ENCODE results near the gene USP21. TPM values are rescaled to one million over a fixed set of nuclear protein-coding genes. Genes with fewer than 3 reads are reported as not detected.

USP21 gene
- total RNA-seq, 1 experiment from 2014 or later: 41.9 TPM

- intact Hi-C loops (cut with micrococcal nuclease; ENCODE audit: unreplicated experiment): no loop called here
- in situ Hi-C loops (cut with HindIII; ENCODE audit: low pct_unique_long_range_greater_than_20kb, low sequenced_read_pairs): loop anchor here (25.0 kb wide), 1 partner anchor 173 kb away; no protein-coding TSS in a partner anchor
- CTCF ChIA-PET: no interaction called here
Observed at GRCh38 chr1:161214369-161214768, 55.1 kb downstream of the USP21 start.

GRCh38 chr1:161215076-161215475 lies 55.8 kb downstream of the USP21 start, which contains the start of gene FCER1G:
Gene FCER1G, plus strand, starts transcription at chr1:161215295. Its CDS starts 27 bp downstream, at chr1:161215322.
- intact Hi-C loops (cut with micrococcal nuclease; ENCODE audit: unreplicated experiment) (no loop called here), in situ Hi-C loops (cut with HindIII; ENCODE audit: low pct_unique_long_range_greater_than_20kb, low sequenced_read_pairs) (loop anchor here (25.0 kb wide), 1 partner anchor 172 kb away; no protein-coding TSS in a partner anchor)
- peaks cover 14% of the 10 kb centered on the region for H3K36me3 ChIP-seq (ENCODE audit: control insufficient read depth, insufficient read depth, low read length)
- TF ChIP-seq REST (IDR thresholded peaks at IDR 0.05; ENCODE audit: insufficient read depth in 1 of 2, low read depth in 2 of 2, low read length in 1 of 2) (no peak), POLR2AphosphoS5 (IDR thresholded peaks at IDR 0.05; ENCODE audit: low read depth, low read length) (peak; percentile 53; the same call in 1 of the 2 replicates)
- no TSS peak for BruUV-seq (replicated peaks)
- CTCF ChIA-PET: interaction anchor here (0.5 kb wide), 1 partner anchor 193 kb away, joined by 3 read pairs; no protein-coding TSS in a partner anchor
- H3K4me3 ChIP-seq (ENCODE audit: low read depth in 2 of 2, low read length in 2 of 2): no peak within 1 kb of the TSS
- no peak for ATAC-seq
- no peaks in the 10 kb centered on the region for H3K4me1 ChIP-seq (ENCODE audit: control insufficient read depth, insufficient read depth, low read length)
- H3K27me3 ChIP-seq (ENCODE audit: control insufficient read depth, insufficient read depth, low read length): no peaks in the 10 kb centered on the region
- no peak within 1 kb of the TSS for H3K27ac ChIP-seq (ENCODE audit: low read length)
- H3K9me3 ChIP-seq (ENCODE audit: control insufficient read depth, insufficient read depth, low read depth, low read length): no peaks in the 10 kb centered on the region
- POLR2A ChIA-PET: no interaction called here
- DNase-seq (ENCODE audit: low read depth, low spot score): no peak

More at GRCh38 chr1:161214369-161214768, 55.1 kb downstream of the USP21 start:
- H3K4me1 ChIP-seq (ENCODE audit: control insufficient read depth, insufficient read depth, low read length): no peaks in the 10 kb centered on the region
- no peaks in the 10 kb centered on the region for H3K9me3 ChIP-seq (ENCODE audit: control insufficient read depth, insufficient read depth, low read depth, low read length)
- no peaks in the 10 kb centered on the region for H3K27me3 ChIP-seq (ENCODE audit: control insufficient read depth, insufficient read depth, low read length)
- peaks cover 20% of the 10 kb centered on the region for H3K36me3 ChIP-seq (ENCODE audit: control insufficient read depth, insufficient read depth, low read length)
- no peak overlapping the region for H3K27ac ChIP-seq (ENCODE audit: low read length)
- DNase-seq (ENCODE audit: low read depth, low spot score) (no peak), ATAC-seq (no peak)
- POLR2A ChIA-PET: no interaction called here
- no TSS peak for BruUV-seq (replicated peaks)
- H3K4me3 ChIP-seq (ENCODE audit: low read depth in 2 of 2, low read length in 2 of 2): no peak overlapping the region
- TF ChIP-seq SIN3A (IDR thresholded peaks at IDR 0.05; ENCODE audit: borderline replicate concordance, insufficient read depth, low read depth, low read length) (no peak), POLR2AphosphoS5 (IDR thresholded peaks at IDR 0.05; ENCODE audit: low read depth, low read length) (no peak), CTCF (IDR thresholded peaks at IDR 0.05) (no peak), TCF7L2 (IDR thresholded peaks at IDR 0.05; ENCODE audit: low read depth, low read length) (no peak), REST (IDR thresholded peaks at IDR 0.05; ENCODE audit: insufficient read depth in 1 of 2, low read depth in 2 of 2, low read length in 1 of 2) (no peak)

Other genes starting within 250 kb of the USP21 start
- gene ITLN2, start 204.7 kb upstream of the USP21 start, total RNA-seq (2021; ENCODE audit: unreplicated experiment): not detected
- 63.0 TPM for gene F11R, start 138.3 kb upstream of the USP21 start, total RNA-seq (2021; ENCODE audit: unreplicated experiment)
- gene TSTD1, start 120.5 kb upstream of the USP21 start, total RNA-seq (2021; ENCODE audit: unreplicated experiment): 20.1 TPM
- 57.7 TPM for gene USF1, start 113.5 kb upstream of the USP21 start, total RNA-seq (2021; ENCODE audit: unreplicated experiment)
- gene ARHGAP30, start 89.6 kb upstream of the USP21 start, total RNA-seq (2021; ENCODE audit: unreplicated experiment): 0.36 TPM
- not detected for gene NECTIN4, start 69.9 kb upstream of the USP21 start, total RNA-seq (2021; ENCODE audit: unreplicated experiment)
- 7.6 TPM for gene KLHDC9, start 61.1 kb upstream of the USP21 start, total RNA-seq (2021; ENCODE audit: unreplicated experiment)
- 98.6 TPM for gene PFDN2, start 41.5 kb upstream of the USP21 start, total RNA-seq (2021; ENCODE audit: unreplicated experiment)
- gene NIT1, start 41.4 kb upstream of the USP21 start, total RNA-seq (2021; ENCODE audit: unreplicated experiment): 31.3 TPM
- 42.5 TPM for gene DEDD, start 26.8 kb upstream of the USP21 start, total RNA-seq (2021; ENCODE audit: unreplicated experiment)
- gene UFC1, start 5.5 kb upstream of the USP21 start, total RNA-seq (2021; ENCODE audit: unreplicated experiment): 127 TPM
- 20.6 TPM for gene PPOX, start 6.9 kb downstream of the USP21 start, total RNA-seq (2021; ENCODE audit: unreplicated experiment)
- gene B4GALT3, start 18.0 kb downstream of the USP21 start, total RNA-seq (2021; ENCODE audit: unreplicated experiment): 28.6 TPM
- gene ADAMTS4, start 39.6 kb downstream of the USP21 start, total RNA-seq (2021; ENCODE audit: unreplicated experiment): 0.26 TPM
- 94.9 TPM for gene NDUFS2, start 42.9 kb downstream of the USP21 start, total RNA-seq (2021; ENCODE audit: unreplicated experiment)
- gene FCER1G, start 55.8 kb downstream of the USP21 start, total RNA-seq (2021; ENCODE audit: unreplicated experiment): 0.77 TPM
- 1.4 TPM for gene APOA2, start 64.1 kb downstream of the USP21 start, total RNA-seq (2021; ENCODE audit: unreplicated experiment)
- 9.2 TPM for gene TOMM40L, start 66.6 kb downstream of the USP21 start, total RNA-seq (2021; ENCODE audit: unreplicated experiment)
- not detected for gene NR1I3, start 78.7 kb downstream of the USP21 start, total RNA-seq (2021; ENCODE audit: unreplicated experiment)
- gene PCP4L1, start 99.2 kb downstream of the USP21 start, total RNA-seq (2021; ENCODE audit: unreplicated experiment): not detected
- not detected for gene MPZ, start 150.5 kb downstream of the USP21 start, total RNA-seq (2021; ENCODE audit: unreplicated experiment)
- gene SDHC, start 154.9 kb downstream of the USP21 start, total RNA-seq (2021; ENCODE audit: unreplicated experiment): 221 TPM
- gene CFAP126, start 208.4 kb downstream of the USP21 start, total RNA-seq (2021; ENCODE audit: unreplicated experiment): not detected

Measured in Panc1 (cell line).